Measurements from ENCODE around the gene CAV3.
"Not testable (repeated sequence)": the region's sequence is repeated elsewhere in the genome, so short reads cannot be mapped to it uniquely, and the experiment has no call there.

Gene CAV3

DNA sequence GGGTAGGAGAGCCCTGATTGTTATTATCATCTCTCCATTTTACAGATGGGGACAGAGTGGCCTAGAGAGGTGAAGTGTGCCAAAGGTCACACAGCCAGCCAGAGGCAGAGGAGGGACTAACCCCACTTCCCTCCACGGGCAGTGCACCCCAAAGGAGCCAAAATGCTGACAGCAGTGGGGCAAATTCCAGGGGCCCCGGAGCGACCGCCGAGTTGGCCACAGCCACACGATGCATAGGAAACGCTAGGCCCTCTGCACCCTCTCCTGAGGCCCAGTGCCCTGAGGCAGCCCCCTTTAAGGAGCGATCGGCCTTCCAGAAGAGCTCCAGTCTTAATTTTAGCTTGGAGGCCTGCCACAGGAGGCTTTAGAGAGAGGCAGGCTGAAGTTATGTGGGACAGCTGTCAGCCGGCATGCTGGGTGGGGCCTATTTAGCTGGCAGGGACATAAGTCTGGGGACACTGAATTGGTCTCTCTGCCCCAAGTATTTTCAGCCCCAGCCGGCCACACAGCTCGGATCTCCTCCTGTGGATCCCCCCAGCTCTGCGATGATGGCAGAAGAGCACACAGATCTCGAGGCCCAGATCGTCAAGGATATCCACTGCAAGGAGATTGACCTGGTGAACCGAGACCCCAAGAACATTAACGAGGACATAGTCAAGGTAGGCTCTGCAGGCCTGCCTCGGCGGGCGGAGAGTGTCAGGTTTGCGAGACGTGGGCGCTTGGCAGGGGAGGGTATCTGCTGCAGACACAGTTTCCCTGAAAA, at the start of gene CAV3:
CAV3 (plus strand) TSS at position 471 of the 763 bp plus-strand sequence; CDS start at position 546, 75 bp downstream.
- no peak for DNase-seq (ENCODE audit: low read depth, low spot score)

DNA sequence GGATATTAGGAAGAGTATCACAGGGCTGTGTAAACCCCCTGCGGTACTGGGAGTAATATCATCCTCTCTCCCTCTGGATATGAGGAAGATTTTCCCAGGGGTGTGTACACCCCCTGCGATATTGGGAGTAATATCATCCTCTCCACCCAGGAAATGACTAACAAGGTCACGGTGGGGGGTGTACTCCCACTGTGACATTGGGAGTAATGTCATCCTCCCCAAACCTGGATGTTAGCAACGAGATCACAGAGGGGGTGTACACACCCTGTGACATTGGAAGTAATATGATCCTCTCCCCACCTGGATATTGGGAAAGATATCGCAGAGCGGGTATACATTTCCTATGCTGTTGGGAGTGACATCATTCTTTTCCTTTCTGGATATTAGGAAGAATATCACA, 48.6 kb upstream of the CAV3 start:
- DNase-seq (ENCODE audit: low read depth, low spot score), result not testable (repeated sequence)

- not testable (repeated sequence) for DNase-seq (ENCODE audit: low read depth, low spot score)
These were observed 42.3 kb upstream of the CAV3 start for GRCh38 chr3:8691295-8691694.

DNA sequence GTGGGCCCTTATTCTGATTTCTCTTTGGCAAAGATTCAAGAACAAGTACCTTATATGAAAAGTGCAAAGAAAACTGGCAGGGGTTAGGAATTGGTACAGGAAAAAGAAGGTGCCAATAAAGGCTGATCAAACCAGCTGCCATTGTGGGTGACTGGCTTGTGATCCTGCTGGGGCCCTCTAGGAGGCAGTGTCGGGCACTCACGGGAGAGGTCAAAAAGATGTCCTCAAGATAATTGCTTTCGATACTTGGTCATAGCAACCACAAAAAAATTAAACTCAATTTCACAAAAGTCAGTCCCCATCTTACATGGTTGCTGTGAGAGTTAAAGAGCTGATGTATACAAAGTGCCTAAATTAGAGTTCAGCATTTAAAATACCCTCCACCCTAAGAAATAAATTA, 31.0 kb upstream of the CAV3 start:
- DNase-seq (ENCODE audit: low read depth, low spot score), result no peak

GRCh38 chr3:8705575-8705974, 28.0 kb upstream of the CAV3 start:
- DNase-seq (ENCODE audit: low read depth, low spot score), result no peak

DNA sequence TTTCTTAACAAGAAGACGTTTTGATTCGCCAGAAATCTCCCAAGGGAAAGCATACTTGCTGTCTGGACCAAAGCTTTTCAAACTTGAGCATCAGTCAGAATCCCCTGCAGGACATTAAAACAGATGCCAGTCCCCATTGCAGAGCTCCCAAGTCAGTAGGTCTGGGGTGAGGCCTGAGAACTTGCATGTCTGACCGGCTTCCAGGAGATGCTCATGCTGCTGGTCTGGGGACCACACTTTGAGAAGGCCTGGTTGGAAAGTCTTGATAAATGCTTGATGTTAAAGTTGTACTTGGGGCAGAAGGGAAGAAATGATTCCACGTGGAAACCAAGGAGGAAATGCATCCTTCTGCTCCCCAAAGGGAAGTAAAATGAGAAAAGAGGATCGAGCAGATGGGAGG, 24.3 kb upstream of the CAV3 start:
- DNase-seq (ENCODE audit: low read depth, low spot score), result no peak

DNA sequence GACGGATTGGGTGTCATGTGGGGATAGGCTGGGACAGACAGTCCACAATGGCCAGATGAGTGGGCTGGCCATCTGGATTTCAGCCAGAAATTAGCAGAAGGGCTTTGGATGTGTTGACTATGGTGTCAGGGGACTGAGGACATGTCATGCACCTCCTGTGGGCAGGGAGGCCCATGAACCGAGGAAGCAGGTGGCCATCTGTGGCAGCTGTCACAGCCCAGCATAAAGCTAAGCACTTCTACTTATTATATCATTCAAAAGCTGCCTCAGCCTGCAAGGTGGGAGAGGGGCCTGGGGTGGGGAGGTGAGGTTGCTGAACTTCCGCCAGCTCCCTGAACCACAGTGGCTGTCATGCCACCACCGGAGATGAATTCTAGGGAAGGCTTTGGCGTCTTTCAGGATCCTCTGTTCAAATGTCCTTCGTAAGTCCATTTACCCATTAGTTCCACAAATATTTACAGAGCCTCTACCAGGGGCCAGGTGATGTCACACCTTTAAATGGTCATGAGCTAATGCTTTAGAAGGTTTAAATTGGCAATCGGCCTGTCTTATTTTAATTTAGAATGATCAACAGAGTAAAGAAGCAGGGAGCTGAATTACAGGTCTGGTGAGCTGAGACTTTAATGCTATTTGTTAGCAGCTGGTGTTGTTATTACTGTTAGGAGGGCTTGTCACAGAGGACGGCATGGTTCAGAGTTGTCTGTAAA, 23.6 kb upstream of the CAV3 start:
- no peak for DNase-seq (ENCODE audit: low read depth, low spot score)

DNA sequence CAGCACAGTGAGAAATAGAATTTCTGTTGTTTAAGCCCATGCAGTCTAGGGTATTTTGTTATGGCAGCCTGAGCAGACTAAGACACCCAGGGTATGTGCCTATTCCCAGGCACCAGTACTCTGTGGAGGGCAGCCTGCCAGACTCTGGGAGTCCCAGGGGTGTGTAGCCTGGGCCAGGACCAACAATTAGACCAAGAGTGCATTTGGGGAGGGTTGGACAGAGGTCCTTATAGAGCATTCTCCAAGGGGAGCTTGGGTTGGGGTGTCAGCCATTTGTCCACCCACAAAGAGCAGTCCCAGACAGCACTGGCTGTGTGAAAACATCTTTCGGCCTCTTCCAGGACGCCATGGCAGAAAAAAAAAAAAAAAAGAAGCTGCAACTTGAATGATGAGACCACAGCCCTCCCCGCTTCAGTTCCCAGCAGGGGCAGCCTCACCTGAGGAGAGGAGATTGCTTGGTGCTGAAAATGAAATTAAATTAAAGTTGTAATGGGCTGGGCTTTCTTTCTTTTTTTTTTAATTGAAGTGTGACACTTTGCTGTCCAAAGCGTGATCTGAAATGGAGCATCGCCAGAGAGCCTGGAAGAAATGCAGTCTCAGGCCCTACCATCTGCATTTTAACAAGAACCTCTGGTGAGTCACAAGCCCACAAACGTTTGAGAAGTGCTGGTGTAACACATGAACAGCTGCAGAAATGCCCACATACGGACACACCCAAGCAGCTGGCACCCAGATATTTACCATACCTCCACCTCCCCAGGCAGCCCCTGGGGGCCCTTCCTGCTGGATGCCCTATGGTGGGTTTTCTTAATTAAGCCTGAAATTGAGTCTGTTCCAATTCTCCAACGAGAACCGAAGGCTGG, 21.3 kb upstream of the CAV3 start:
- DNase-seq (ENCODE audit: low read depth, low spot score), result no peak

GRCh38 chr3:8712908-8713255, 20.7 kb upstream of the CAV3 start:
- no peak for DNase-seq (ENCODE audit: low read depth, low spot score)

GRCh38 chr3:8713901-8714759, 19.5 kb upstream of the CAV3 start:
- peak; percentile 86 for DNase-seq (ENCODE audit: low read depth, low spot score)

- not testable (repeated sequence) for DNase-seq (ENCODE audit: low read depth, low spot score)
These were observed 17.8 kb upstream of the CAV3 start for GRCh38 chr3:8715757-8716156.

DNA sequence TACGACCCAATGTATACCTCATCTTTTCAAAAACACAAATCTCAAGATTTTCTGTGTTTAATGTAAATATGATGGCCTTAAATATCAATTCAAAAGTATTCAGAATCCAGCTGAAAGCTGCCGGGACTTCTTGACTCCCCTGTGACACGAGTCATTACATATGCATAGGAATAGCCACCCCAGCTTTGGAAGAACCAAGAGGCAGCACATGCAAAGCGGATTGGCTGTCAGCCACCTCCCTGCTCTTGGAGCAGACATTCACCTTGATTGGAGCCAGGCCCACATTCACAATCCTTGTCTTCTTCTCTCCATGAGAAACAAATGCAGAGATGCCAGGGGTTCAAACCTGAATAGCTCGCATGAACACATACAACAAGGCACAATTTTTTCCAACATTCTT, 10.8 kb upstream of the CAV3 start:
- DNase-seq (ENCODE audit: low read depth, low spot score), result no peak

DNA sequence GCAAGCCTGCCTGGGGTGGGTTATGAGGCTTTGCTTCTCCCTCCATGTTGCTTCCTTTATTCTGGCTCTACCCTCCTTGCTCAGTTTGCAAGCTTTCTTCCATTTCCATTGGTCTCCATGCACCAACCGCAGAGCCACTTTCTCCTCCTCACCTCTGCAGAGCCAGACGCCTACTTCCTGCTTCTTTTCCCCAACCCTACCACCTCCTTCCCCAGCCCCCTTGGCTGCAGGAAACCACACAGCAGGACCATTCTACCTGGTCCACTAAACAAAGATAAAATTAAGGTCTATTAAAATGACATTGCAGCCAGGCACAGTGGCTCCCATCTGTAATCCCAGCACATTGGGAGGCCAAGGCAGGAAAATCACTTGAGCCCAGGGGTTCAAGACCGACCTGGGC, 10.0 kb upstream of the CAV3 start:
- no peak for DNase-seq (ENCODE audit: low read depth, low spot score)

- no peak for DNase-seq (ENCODE audit: low read depth, low spot score)
These were observed 9.4 kb upstream of the CAV3 start for GRCh38 chr3:8724108-8724752.

GRCh38 chr3:8727605-8728512, 5.7 kb upstream of the CAV3 start:
- DNase-seq (ENCODE audit: low read depth, low spot score), result no peak

DNA sequence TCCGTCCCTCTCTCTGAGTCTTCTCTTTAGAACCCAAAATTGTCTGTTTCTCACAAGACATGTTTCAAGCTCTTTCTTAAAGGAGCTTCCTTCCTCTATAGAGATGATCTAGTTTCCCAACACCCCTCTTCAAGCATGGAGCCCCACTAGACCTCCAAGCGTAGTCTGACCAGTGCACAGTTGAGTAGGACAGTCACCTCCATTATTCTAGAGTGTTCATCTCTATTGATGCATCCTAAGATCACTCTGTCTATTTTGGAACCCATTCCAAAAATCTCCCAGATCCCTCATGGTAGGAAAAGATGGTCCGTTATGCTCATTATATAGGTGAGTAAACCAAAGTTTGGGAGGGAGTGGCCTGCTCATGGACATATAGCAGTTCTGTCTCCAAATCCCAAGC, 4.1 kb upstream of the CAV3 start:
- no peak for DNase-seq (ENCODE audit: low read depth, low spot score)

- DNase-seq (ENCODE audit: low read depth, low spot score), result no peak
These were observed 2.9 kb upstream of the CAV3 start for GRCh38 chr3:8730656-8731055.

GRCh38 chr3:8732413-8732812, 1.2 kb upstream of the CAV3 start:
- no peak for DNase-seq (ENCODE audit: low read depth, low spot score)

- DNase-seq (ENCODE audit: low read depth, low spot score), result no peak
These were observed 706 bp downstream of the CAV3 start for GRCh38 chr3:8734137-8734878.
